Measurements from ENCODE around the gene UGT1A6.
"Not testable (repeated sequence)": the region's sequence is repeated elsewhere in the genome, so short reads cannot be mapped to it uniquely, and the experiment has no call there.

UGT1A6 gene

DNA sequence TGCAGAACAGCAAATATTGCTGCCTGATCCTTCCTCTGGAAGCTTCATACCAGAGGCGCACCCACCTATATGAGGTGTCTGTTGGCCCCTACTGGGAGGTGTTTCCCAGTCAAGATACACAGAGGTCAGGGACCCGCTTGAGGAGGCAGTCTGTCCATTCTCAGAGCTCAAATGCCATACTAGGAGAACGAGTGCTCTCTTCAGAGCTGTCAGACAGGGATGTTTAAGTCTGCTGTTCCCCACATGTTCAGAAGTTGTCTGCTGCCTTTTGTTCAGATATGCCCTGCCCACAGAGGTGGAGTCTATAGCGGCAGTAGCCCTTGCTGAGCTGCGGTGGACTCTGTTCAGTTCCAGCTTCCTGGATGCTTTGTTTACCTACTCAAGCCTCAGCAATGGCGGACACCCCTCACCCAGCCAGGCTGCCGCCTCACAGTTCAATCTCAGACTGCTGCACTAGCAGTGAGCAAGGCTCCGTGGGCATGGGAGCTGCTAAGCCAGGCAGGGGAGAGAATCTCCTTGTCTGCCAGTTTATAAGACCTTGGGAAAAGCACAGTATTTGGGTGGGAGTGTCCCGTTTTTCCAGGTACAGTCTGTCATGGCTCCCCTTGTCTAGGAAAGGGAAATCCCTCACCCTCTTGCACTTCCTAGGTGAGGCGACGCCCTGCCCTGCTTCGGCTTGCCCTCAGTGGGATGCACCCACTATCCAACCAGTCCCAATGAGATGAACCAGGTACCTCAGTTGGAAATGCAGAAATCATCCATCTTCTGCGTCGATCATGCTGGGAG lies 44.4 kb downstream of the UGT1A6 start:
- DNase-seq: not testable (repeated sequence)

DNA sequence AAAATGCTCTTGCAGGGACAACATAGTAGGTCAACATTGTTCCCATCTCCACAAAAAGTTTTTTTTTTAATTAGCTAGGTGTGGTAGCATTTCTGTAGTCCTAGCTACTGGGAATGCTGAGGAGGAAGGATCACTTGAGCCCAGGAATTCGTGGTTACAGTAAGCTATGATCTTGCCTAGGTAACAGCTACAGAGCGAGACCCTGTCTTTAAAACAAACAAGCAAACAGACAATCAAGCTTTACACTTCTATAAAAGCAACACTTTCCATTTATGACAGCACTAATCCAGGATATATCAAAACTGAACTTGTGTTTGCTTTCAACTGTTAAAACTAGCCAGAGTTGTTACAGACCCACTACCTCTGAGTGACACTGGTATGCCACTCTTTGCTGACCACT lies 48.2 kb downstream of the UGT1A6 start:
- DNase-seq: no peak

DNA sequence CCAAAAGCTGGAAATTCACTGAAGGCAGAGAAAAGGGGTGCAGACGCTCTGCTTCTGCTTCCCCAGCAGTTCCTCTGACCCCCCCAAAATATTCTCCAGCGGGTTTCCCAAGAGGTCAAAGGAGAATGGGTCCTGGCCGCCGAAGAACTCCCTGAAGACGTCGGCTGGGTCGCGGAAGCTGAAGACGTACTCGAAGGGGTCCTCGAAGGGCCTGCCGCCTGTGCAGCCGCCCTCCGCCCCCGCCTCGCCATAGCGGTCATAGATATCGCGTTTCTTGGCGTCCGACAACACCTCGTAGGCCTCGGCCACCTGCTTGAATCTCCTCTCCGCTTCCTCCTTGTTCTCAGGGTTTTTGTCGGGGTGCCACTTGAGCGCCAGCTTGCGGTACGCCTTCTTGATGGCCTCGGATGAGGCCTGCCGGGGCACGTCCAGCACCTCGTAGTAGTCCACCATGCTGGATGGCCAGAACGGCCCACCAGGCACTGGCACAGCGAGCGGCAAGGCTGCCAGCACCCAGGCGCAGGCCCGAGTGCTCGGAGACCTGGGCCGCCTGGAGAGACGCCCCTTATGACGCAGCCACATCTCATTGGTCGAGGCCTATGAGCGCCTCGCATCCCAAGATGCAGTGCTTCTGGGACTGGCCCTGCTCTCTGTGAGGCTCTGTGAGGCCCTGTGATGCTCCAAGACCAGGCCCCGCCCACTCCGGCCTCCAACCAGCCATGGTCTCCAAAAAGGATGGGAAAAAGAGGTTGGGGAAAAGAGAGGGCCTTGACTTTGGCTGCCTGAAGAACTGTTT lies 51.0 kb downstream of the UGT1A6 start:
- DNase-seq: no peak

DNA sequence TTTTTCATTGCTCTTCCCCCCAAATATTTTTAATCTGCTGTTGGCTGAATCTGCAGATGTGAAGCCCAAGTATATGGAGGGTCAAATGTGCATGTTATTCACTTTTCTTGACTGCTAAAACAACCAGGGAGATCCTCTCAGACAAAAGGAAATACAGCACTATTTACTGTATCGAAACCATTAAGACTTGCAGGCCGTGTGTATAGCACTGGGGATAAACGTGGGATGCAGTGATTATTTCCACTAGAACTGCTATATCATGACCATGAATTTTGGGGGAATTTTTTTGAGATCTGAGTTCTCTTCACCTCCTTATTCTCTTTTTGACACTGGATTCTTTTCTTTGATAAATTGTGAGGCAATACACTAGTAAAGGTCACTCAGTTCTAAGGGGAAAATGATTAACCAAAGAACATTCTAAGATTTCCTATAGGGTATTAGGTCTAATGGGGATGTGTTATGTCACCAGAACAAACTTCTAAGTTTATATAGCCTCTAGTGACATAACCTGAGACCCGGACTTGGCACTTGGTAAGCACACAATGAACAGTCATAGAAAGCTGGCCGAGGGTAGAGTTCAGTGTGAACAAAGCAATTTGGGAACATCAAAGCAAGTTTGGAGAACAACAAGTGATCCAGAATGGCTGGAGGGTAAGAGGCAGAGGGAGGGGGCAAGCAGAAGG lies 52.5 kb downstream of the UGT1A6 start:
- DNase-seq: no peak

DNA sequence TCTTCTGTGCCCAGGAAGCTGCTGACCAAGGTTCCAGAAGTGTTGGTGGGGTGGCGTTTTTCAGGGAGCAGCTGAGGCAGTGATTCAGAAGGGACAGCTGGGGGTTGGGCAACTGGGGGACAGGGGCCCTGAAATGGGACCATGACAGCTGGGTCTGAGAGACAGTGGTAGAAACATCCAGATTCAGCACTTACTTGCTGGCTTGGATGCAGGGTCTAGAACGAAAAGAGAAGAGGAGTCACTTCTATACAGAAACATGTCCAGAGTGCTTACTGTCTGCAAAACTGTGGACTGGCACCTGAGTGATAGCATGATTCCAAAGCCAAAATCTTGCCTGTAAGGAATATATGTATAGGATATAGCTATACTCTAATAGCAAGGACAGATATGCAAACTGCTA lies 53.1 kb downstream of the UGT1A6 start:
- not testable (repeated sequence) for DNase-seq

DNA sequence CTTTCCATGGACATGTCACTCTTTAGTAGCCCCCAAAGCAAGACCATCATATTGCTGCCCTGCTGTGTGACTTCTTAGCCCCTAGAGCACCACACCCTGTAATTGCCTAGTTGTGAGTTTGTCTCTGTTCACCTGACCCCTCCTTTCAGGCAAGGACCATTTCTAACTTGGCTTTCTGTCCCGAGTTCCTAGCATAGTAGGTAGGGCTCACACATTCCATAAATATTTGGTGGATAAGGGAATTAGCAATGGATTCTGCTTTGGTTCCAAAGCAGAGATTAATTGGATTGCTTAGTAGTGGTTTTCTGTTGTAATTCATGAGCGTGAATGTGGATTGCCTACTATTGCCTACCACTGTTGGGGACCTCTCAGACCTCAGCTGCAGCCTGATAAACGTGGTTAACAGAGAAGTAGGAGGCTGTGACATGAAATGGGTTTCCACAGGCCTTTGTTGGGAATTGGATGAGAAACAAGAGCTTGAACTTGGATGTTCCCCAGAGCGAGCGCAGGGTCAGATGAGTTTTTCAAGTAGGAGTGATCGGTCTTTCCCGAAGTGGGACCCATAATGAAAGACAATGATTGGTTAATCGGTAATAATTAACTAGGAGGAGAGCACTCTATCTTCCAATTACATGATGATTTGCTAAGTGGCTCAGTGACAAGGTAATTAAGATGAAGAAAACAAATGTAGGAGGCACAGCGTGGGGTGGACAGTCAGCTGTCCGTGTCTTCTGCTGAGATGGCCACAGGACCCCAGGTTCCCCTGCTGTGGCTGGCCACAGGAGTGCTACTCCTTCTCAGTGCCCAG lies 54.0 kb downstream of the UGT1A6 start:
- DNase-seq: no peak

DNA sequence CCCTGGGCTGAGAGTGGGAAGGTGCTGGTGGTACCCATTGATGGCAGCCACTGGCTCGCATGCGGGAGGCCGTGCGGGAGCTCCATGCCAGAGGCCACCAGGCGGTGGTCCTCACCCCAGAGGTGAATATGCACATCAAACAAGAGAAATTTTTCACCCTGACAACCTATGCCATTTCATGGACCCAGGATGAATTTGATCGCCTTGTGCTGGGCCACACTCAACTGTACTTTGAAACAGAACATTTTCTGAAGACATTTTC lies 54.5 kb downstream of the UGT1A6 start:
- DNase-seq: no peak

DNA sequence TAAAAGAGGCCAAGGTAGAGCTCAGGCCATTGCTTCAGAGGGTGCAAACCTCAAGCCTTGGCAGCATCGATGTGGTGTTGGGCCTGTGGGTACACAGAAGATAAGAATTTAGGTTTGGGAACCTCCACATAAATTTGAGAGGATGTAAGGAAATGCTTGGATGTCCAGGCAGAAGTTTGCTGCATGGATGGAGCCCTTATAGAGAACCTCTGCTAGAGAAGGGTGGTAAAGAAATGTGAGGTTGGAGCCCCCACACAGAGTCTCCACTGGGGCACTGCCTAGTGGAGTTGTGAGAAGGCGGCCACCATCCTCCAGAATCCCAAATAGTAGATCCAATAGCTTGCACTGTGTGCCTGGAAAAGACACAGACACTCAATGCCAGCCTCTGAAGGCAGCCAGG lies 58.0 kb downstream of the UGT1A6 start:
- not testable (repeated sequence) for DNase-seq

DNA sequence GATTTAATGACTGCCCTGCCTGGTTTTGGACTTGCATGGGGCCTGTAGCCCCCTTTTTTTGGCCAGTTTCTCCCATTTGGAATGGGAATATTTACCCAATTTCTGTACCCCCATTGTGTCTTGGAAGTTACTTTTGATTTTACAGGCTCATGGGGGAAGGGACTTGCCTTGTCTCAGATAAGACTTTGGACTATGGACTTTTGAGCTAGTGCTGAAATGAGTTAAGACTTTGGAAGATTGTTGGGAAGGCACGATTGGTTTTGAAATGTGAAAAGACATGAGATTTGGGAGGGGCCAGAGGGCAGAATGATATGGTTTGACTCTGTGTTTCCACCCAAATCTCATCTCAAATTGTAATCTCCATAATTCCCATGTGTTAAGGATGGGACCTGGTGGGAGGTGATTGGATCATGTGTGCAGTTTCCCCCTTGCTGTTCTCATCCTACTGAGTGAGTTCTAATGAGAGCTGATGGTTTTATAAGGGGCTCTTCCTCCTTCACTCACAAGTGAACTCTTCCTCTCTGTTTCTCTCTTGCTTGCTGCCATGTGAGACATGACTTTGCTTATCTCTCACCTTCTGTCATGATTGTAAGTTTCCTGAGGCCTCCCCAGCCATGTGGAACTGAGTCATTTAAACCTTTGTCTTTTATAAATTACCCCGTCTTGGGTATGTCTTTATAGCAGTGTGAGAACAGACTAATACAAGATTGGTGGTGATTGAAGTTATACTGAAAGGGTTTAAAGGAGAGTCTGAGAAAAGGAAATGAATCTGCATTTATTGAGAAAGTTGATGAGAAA lies 58.7 kb downstream of the UGT1A6 start:
- DNase-seq: not testable (repeated sequence)

DNA sequence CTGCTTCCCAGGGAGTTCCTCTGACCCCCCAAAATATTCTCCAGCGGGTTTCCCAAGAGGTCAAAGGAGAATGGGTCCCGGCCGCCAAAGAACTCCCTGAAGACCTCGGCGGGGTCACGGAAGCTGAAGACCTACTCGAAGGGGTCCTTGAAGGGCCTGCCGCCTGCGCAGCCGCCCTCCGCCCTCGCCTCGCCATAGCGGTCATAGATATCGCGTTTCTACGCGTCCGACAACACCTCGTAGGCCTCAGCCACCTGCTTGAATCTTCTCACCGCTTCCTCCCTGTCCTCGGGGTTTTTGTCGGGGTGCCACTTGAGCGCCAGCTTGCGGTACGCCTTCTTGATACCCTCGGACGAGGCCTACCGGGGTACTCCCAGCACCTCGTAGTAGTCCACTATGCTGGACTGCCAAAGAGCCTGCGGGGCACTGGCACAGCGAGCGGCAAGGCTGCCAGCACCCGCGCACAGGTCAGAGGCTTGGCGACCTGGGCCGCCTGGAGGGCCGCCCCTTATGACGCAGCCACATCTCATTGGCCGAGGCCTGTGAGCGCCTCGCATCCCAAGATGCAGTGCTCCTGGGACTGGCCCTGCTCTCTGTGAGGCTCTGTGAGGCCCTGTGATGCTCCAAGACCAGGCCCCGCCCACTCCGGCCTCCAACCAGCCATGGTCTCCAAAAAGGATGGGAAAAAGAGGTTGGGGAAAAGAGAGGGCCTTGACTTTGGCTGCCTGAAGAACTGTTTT lies 62.4 kb downstream of the UGT1A6 start:
- no peak for DNase-seq

DNA sequence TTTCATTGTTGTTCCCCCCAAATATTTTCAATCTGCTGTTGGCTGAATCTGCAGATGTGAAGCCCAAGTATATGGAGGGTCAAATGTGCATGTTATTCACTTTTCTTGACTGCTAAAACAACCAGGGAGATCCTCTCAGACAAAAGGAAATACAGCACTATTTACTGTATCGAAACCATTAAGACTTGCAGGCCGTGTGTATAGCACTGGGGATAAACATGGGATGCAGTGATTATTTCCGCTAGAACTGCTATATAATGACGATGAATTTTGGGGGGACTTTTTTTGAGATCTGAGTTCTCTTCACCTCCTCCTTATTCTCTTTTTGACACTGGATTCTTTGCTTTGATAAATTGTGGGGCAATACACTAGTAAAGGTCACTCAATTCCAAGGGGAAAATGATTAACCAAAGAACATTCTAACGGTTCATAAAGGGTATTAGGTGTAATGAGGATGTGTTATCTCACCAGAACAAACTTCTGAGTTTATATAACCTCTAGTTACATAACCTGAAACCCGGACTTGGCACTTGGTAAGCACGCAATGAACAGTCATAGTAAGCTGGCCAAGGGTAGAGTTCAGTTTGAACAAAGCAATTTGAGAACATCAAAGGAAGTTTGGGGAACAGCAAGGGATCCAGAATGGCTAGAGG lies 63.9 kb downstream of the UGT1A6 start:
- DNase-seq: no peak

DNA sequence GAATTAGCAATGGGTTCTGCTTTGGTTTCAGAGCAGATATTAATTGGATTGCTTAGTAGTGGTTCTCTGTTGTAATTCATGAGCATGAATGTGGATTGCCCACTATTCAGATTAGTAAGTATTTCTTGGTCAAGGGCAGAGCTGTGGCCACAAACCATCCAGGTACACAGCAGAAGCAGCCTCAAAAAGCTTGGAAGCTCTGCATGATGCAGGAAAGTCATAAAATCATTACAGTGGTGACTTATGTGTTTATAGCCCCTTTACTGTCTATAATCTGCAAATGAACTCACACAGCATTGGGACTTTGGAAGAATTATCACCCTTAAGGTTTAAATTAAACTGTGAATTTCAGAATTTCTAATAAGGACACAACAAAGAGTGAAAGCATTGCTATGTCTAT lies 65.5 kb downstream of the UGT1A6 start:
- no peak for DNase-seq

DNA sequence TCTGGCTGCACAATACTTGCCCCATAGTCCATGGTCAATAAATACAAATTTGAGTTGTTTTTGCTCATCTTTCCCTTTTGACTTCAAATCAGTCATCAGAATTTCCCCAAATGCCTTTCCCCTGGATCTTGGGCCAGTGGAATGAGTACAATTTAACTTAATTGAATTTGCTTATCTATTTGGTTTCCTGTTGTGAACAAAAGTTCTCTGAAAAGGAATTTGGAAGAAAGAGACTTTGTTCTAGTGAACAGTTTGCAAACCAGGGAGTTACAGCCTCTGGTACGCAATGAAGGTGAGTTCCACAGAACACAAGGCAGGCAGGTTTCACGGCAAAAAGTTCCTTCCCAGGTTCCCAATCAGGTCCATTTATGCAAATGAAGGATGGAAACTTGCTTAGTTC lies 66.2 kb downstream of the UGT1A6 start:
- DNase-seq: no peak

DNA sequence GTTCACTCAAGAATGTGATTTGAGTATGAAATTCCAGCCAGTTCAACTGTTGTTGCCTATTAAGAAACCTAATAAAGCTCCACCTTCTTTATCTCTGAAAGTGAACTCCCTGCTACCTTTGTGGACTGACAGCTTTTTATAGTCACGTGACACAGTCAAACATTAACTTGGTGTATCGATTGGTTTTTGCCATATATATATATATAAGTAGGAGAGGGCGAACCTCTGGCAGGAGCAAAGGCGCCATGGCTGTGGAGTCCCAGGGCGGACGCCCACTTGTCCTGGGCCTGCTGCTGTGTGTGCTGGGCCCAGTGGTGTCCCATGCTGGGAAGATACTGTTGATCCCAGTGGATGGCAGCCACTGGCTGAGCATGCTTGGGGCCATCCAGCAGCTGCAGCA lies 67.4 kb downstream of the UGT1A6 start, which contains the start of gene UGT1A1:
Gene UGT1A1 (plus strand): TSS at position 228 of the 400 bp plus-strand sequence. CDS start 18 bp downstream, at position 246.
- DNase-seq: no peak

DNA sequence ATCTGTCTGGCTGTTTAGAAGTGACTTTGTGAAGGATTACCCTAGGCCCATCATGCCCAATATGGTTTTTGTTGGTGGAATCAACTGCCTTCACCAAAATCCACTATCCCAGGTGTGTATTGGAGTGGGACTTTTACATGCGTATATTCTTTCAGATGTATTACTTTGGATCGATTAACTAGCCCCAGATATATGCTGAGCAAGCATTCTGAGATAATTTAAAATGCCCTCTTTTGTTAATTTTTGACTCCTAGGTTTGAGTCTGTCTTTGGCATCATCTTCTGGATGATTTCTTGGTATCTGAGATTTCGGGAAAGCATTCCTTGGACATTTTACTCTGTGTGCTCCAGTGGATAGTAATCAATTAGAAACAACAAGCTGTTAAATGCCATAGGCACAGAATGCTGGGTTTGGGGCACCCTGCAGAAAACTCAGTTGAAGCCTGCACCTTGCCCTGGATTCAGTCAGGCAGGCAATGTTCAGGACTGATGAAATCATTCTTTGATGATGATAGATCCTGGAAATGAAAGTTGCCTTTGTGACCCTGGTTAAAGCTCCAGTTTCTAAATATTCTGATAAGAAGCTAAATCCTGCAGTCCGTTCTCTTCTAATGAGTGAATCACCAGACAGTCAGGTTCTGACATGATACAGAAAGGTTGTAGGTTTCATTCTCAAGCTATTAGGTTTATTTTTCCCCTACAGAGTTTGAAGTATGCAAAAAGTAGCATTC lies 68.5 kb downstream of the UGT1A6 start:
- DNase-seq: no peak

DNA sequence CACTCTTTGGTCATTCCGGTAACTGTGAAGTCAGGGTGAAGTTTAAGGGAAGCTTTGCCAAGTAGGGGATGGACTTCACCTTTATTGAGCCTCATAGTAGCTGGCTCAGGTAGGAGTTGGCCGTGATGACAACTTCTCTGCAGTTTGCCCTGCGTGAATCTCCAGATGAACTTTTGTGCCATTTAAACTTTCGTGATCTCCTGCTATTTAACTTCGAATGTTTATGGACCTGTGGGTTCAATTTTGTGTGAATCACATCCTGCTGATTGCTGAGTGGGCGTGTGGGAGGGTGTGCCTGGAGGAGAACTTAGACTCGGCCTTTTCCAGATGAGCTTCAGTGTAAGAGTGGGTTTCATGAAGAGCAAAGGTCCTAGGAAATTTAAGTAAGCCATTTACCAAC lies 71.6 kb downstream of the UGT1A6 start:
- DNase-seq: peak; percentile 3

DNA sequence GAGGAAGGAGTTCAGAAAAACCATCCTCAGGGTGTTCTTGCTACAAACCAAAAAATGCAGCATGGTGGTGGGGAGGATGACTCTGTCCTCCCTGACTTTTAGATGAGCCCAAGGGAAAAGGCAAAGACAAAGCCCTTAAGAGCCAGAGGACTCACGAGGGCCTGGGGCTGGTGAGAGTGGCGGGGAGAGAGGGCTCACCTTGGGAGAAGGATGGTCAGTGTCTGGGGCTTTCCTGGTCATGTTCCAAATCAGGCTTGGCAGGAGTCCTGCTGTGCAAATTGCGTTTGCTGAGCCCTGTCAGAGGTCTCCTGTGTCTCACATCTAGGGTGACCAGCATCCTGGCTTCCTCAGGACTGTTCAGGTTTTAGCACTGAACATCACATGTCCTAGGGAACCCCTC lies 72.1 kb downstream of the UGT1A6 start:
- DNase-seq: no peak

DNA sequence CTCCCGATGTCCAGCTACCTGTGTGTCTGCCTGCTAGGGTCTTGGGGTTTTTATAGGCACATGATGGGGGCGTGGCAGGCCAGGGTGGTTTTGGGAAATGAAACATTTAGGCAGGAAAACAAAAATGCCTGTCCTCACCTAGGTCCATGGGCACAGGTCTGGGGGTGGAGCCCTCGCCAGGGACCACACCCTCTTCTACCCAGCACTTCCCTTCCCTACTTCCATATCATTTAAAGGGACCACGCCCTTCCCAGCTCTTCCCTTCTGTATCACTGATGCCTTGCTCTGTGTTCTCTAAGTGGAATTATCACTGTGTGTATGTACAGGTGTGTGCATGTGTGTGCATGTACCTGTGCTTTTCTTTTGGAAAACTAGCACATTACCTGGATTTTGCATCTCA lies 73.7 kb downstream of the UGT1A6 start:
- no peak for DNase-seq

DNA sequence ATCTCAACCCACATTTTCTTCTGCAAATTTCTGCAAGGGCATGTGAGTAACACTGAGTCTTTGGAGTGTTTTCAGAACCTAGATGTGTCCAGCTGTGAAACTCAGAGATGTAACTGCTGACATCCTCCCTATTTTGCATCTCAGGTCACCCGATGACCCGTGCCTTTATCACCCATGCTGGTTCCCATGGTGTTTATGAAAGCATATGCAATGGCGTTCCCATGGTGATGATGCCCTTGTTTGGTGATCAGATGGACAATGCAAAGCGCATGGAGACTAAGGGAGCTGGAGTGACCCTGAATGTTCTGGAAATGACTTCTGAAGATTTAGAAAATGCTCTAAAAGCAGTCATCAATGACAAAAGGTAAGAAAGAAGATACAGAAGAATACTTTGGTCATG lies 75.4 kb downstream of the UGT1A6 start:
- no peak for DNase-seq

DNA sequence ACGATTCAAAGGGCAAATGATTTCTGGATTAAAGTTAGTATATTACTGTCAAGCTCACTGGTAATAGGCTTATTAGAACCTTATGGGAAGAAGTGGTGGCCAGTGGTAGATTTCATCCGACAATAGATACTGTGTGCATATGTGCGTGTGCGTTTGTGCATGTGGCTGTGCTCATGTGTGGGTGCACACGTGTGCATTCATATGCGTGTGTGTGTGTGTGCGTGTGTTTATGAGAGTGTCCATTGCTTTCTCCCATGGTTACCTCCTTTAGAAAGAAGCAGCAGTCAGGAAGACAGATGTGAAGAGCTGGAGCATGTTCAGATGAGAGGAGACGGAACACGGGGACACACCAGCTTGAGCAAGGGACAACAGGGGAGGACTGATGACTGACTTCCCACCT lies 76.6 kb downstream of the UGT1A6 start:
- DNase-seq: no peak
